GM21447 (cell line): ENCODE measurements around the gene PTRHD1.

ENCODE experiments used
- ATAC-seq: cut with Tn5 transposase; IDR thresholded peaks from one replicate; pipeline ENCODE4 v1.9.1; 2021; ENCODE audit not compliant: unreplicated experiment

Gene PTRHD1

GRCh38 chr2:24762518-24762917 is 30.7 kb downstream of the PTRHD1 start:
- ATAC-seq: no peak

DNA sequence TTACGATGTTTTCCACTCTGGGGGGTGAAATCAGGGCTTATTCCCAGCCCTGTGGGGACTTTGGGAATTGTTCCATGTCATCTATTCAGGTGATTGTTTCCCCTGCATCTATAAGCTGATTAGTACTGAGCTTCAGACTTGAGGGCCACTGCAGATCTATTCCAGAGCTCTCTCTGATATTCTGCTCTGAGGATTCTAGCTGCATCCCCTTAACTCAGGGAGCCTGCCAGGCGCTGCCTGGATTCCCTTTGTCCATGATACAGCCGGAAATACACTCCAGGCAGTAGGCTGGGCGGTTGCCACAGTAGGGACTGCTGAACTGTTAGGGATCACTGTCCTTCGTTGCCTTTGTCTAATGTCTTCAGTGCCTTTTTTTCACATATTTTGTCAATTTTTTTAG is 31.3 kb downstream of the PTRHD1 start:
- no peak for ATAC-seq

- ATAC-seq: no peak
Measured at GRCh38 chr2:24756789-24757188, 36.4 kb downstream of the PTRHD1 start.

- ATAC-seq: no peak
Measured at GRCh38 chr2:24754985-24755705, 38.0 kb downstream of the PTRHD1 start.

DNA sequence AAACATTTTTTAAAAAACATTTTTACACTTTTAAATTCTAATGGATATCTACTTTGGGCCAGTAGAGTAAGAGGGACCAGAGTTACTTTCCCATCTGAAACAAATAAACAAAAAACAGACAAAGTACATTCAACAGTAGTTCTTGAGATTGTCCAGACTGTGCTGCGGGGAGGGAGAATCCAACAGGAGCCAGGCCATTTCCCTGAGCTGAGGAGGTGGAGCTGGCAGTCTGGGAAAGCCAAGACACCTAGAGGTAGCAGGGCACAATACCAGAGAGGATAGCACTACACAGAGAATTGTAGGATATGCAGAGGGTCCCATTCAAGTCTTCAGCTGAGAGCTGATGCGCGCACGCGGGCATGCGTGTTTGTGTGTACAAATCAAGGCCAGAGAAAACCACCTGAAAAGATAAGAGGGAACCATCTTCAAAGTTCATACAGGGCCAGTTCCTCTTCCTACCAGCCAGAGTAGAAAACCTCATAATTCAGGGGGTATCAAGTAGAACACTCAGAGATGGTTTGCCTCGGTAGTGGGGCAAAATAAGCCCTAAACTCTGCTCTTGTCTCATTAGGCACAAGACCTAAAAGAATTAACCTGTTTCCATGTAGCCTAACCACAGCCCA is 44.0 kb downstream of the PTRHD1 start:
- no peak for ATAC-seq

- no peak for ATAC-seq
Measured at GRCh38 chr2:24747299-24747698, 45.9 kb downstream of the PTRHD1 start.

DNA sequence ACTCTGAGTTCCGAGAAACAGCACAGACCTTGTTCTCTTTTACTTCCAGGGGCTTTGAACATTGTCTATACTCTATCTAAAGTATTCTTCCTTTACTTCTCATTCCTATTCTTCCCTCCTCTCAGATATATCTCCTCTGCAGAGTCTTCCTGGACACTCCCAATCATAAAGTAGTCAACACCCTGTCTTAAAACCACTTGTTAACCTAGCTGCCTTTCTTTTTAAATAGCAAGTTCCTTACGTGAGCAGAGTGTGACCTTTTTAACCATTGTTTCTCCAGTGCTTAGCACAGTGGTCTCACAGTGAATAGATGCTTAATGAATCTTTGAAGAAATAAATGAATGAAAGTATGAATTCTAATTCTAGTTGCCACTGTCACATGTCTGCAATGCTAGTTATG is 47.4 kb downstream of the PTRHD1 start:
- ATAC-seq: no peak

DNA sequence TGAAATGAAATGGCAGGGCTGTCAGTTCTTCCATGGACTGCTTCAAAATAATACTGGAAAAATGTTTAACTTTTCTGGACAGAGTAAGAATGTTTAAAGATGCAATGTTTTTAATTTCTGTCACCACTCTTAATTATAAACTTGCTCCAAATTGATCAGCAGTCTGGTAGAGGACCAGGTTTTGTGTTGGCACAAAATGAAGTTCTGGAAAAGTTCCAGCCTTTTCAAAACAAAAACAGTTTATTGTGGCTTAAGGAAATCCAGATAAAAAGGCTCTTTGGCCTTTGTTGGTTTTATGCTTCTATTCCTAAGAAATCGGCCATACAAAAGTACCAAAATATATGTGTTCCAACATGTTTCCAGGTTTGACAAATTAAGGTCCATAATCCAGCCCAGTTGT is 48.8 kb downstream of the PTRHD1 start:
- no peak for ATAC-seq

GRCh38 chr2:24743924-24744323 is 49.3 kb downstream of the PTRHD1 start:
- ATAC-seq: no peak

- ATAC-seq: no peak
Measured at GRCh38 chr2:24742730-24743129, 50.5 kb downstream of the PTRHD1 start.

- no peak for ATAC-seq
Measured at GRCh38 chr2:24740142-24740541, 53.0 kb downstream of the PTRHD1 start.
